WI38 (cell line): ENCODE data around the gene BARHL2.

Experiments used
- H3K4me3 ChIP-seq: 2 replicates; pipeline ENCODE4 v1.5.1; 2011; ENCODE audit warnings: low read depth, mild to moderate bottlenecking, control low read depth, low read length
- TF ChIP-seq, protein P1 (sequence below): IDR thresholded peaks from 2 replicates; pipeline ENCODE4 v1.5.1; 2012; ENCODE audit warnings: low read depth, mild to moderate bottlenecking, control low read depth, low read length

Gene BARHL2

DNA sequence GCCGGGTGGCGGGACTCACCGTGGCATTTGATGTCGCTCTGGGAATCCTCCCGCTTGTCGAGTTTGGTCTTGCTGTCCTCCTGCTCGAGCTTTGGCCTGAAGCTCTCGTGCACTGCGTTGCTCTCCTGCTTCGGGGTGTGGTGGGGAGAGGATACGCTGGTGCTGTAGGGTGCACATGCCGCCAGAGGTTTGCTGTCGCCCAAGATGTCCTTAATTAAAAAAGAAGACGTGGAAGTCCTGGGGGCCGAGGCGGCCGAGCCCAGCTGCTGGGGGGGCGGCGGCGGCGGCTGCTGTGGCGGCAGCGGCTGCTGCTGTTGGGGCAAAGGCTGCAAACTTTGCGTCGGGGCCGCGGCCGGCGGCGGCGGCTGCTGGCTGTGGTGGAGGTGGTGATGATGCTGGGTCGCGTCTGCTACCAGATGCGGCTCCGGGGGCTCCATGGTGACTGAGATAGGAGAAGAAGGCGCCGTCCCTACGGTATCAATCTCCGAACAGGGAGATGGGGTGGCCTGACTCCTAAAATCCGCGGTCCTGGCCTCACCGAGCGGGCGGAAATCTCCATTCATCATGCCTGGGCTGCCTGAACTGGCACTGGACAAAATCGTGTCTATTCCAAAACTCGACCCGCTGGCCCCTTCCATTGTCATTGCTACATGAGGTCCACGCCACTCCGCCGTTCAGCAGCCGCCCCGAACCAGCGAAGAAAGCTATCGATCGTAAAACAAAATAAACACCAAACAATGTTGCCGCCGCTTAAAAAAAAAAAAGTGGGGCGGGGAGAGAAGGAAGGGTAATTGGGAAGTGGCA is at the start of gene BARHL2:
Gene BARHL2 (minus strand): TSS at position 751 of the 804 bp plus-strand sequence. CDS start 107 bp downstream, at position 644.
- no peak within 1 kb of the TSS for H3K4me3 ChIP-seq
- TF ChIP-seq, protein P1, sequence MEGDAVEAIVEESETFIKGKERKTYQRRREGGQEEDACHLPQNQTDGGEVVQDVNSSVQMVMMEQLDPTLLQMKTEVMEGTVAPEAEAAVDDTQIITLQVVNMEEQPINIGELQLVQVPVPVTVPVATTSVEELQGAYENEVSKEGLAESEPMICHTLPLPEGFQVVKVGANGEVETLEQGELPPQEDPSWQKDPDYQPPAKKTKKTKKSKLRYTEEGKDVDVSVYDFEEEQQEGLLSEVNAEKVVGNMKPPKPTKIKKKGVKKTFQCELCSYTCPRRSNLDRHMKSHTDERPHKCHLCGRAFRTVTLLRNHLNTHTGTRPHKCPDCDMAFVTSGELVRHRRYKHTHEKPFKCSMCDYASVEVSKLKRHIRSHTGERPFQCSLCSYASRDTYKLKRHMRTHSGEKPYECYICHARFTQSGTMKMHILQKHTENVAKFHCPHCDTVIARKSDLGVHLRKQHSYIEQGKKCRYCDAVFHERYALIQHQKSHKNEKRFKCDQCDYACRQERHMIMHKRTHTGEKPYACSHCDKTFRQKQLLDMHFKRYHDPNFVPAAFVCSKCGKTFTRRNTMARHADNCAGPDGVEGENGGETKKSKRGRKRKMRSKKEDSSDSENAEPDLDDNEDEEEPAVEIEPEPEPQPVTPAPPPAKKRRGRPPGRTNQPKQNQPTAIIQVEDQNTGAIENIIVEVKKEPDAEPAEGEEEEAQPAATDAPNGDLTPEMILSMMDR, result no peak

DNA sequence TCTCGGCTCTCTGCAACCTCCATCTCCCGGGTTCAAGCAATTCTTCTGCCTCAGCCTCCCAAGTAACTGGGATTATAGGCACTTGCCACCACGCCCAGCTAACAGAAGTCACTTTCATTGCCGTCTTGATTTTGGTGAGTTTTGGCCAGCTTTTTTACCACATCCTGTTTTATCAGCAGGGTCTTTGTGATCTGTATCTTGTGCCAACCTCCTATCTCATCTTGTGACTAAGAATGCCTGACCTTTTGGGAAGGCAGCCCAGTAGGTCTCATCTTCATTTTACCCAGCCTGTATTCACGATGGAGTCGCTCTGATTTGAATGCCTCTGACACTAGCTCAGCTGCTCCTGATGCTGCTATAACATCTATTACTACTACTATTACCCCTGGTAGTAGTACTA is 46.8 kb upstream of the BARHL2 start:
- no peak overlapping the region for H3K4me3 ChIP-seq
- TF ChIP-seq, protein P1, result no peak

DNA sequence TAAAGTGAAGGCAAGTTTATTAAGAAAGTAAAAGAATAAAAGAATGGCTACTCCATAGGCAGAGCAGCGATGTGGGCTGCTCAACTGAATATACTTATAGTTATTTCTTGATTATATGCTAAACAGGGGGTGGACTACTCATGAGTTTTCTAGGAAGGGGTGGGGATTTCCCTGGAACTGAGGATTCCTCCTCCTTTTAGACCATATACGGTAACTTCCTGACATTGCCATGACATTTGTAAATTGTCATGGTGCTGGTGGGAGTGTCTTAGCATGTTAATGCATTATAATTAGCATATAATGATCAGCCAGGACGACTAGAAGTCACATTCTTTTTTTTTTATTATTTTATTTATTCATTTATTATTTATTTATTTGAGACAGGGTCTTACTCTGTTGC is 46.4 kb upstream of the BARHL2 start:
- TF ChIP-seq, protein P1, result no peak

DNA sequence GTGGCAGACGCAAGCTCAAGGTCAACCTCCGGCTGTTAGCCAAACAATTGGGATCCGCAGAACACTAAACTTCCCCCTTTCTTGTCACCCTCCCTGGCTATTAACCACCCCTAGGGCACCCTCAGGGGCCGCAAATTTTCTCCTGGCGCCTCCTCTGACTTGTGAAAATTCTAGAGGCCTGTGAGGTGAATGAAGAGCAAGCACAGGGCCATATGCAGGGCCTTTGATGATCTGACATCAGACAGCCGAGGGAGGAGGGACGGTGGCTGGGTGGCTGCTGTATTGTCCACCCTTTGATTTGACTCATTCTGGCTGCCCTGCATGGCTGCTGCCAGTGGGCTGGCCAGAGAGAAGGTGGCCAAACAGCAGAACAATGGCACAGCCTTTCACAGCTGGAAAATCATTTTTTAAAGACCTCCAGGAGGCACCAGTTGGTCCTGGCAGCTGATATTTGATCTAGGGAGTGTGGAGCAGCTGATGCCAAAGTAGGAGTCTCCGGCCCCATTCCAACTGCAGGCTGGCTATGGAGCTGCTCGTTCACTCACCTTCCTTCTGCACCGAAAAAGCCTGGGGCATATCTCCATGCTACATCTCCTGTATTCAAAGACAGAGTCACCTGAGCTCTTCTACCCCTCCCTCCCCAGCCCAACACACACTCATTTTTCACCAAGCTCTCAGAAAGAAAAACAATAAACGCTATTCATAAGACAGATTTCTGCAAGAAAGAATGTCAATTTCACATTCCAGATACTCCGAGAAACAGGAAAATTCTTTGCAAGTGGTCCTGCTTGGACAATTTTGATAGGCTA is 44.9 kb upstream of the BARHL2 start:
- TF ChIP-seq, protein P1, result no peak
- H3K4me3 ChIP-seq, result no peak overlapping the region

More for the DNA sequence above, 46.4 kb upstream of the BARHL2 start:
- no peak overlapping the region for H3K4me3 ChIP-seq

DNA sequence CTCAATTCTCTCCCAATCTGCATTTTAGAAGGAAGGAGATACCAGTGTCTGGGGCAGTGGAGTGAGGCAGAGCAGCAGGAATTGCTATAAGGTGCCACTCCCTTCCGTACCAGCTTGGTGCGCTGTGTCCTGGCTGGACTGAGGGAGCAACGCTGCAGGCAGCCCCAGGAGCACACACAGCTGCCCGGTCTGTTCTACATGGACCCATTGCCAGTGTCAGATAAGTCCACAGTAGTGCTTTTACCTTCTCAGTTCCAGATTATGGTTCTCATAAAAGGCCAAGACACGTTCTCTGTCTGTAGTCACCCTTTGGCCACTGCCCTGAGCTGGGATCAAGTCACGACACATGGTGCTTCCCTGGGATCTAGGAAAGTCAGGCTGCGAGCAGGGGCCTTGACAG is 44.1 kb upstream of the BARHL2 start:
- TF ChIP-seq, protein P1, result no peak

DNA sequence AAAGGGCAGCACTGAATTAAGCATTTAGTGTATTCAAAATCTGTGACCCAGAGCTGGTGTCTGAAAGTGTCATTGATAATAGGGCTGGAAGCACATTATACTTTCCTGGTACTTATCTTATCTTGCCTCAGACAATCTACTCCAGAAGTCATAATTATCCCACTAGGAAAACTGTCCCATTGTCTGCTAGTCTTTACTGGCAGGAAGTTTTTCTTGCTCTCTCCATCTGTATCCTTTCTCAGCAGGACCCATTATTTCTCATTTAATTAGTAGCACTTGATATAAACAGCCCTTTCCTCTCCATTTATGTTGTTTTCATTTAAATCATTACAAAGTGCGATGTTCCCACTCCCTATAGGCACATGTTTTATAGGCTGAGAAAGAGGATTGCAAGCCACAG is 36.5 kb upstream of the BARHL2 start:
- TF ChIP-seq, protein P1, result no peak
- no peak overlapping the region for H3K4me3 ChIP-seq

More for the DNA sequence above, 44.1 kb upstream of the BARHL2 start:
- H3K4me3 ChIP-seq, result no peak overlapping the region

DNA sequence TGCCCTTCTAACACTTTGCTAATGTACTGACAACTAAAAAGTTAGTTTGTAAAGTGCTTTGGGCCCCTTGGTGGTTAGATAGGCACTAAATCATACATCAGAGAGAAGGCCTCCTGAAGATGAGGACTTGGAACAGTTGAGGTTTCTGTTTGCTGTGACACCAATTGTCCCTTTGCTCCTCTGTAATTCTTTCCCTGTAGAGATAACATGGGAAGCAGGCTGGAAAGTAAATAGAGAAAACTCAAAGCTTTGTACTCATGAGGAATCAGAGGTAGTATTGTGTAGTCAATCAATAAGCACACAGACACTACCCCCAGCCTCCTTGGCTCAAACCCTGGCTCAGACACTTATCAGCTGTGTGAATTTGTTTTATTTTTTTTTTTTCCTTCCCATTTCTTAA is 31.6 kb upstream of the BARHL2 start:
- TF ChIP-seq, protein P1, result no peak
- H3K4me3 ChIP-seq, result no peak overlapping the region
